ENCODE data around the gene SDE2.

Gene SDE2

GRCh38 chr1:225999227-225999911 is at the start of gene SDE2:
Gene SDE2 (minus strand): TSS chr1:225999343. CDS start chr1:225999312, 31 bp downstream.
- DNase-seq = peak; percentile 99 to 100
- Histone ChIP-seq H3K27ac (peak within 1 kb of the TSS; percentile 91 to 94), H3K4me1 (peaks cover 0 to 40% (median 26%) of the 10 kb centered on the region in 4 donors)

GRCh38 chr1:226048886-226049285 is 49.7 kb upstream of the SDE2 start:
- no peak overlapping the region for H3K27ac ChIP-seq
- H3K36me3 ChIP-seq = peaks cover 0 to 8% (median 0%) of the 10 kb centered on the region in 3 donors
- H3K9me3 ChIP-seq = no peaks in the 10 kb centered on the region
- no peaks in the 10 kb centered on the region for H3K4me1 ChIP-seq
- intact Hi-C loops (cut with DNase I; ENCODE audit: low total_unique reads) = no loop called here
- TF ChIP-seq, protein P1, sequence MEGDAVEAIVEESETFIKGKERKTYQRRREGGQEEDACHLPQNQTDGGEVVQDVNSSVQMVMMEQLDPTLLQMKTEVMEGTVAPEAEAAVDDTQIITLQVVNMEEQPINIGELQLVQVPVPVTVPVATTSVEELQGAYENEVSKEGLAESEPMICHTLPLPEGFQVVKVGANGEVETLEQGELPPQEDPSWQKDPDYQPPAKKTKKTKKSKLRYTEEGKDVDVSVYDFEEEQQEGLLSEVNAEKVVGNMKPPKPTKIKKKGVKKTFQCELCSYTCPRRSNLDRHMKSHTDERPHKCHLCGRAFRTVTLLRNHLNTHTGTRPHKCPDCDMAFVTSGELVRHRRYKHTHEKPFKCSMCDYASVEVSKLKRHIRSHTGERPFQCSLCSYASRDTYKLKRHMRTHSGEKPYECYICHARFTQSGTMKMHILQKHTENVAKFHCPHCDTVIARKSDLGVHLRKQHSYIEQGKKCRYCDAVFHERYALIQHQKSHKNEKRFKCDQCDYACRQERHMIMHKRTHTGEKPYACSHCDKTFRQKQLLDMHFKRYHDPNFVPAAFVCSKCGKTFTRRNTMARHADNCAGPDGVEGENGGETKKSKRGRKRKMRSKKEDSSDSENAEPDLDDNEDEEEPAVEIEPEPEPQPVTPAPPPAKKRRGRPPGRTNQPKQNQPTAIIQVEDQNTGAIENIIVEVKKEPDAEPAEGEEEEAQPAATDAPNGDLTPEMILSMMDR (IDR thresholded peaks at IDR 0.05) = no peak
- no peak overlapping the region for H3K4me3 ChIP-seq
- no peak for DNase-seq
- no peaks in the 10 kb centered on the region for H3K27me3 ChIP-seq

More at GRCh38 chr1:225999227-225999911, at the start of gene SDE2:
- intact Hi-C loops (cut with DNase I; ENCODE audit: low total_unique reads) = no loop called here
- peaks cover 4 to 8% (median 8%) of the 10 kb centered on the region in 3 donors for H3K36me3 ChIP-seq
- H3K4me3 ChIP-seq = peak within 1 kb of the TSS; percentile 66 to 68
- no peaks in the 10 kb centered on the region for H3K27me3 ChIP-seq
- TF ChIP-seq, protein P1 (IDR thresholded peaks at IDR 0.05) = peak in 1 of 2 experiments; percentile 6
- no peaks in the 10 kb centered on the region for H3K9me3 ChIP-seq

DNA sequence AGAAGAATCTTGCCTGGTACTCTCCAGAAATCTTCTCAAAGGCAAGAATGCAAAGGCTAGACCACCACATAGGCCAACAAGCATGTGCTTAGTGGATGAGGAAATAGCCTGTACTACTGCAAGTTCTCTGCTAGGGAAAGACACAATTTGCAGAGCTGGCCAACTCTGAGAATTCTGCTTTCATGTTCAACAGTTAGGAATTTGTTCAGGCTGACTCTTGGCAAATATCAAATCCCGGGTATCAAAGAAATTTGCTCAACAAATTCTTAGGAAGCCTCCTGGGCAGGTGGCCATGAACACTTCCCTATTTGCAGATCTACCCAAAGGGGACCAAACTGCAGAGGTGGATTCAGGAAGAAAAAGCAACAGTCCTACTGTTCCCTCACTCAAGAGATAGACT is 48.4 kb upstream of the SDE2 start:
- TF ChIP-seq, protein P1 (IDR thresholded peaks at IDR 0.05) = no peak
- H3K4me1 ChIP-seq = no peaks in the 10 kb centered on the region
- no peaks in the 10 kb centered on the region for H3K36me3 ChIP-seq
- no peak for DNase-seq
- H3K27ac ChIP-seq = no peak overlapping the region
- no peaks in the 10 kb centered on the region for H3K9me3 ChIP-seq
- H3K4me3 ChIP-seq = no peak overlapping the region
- H3K27me3 ChIP-seq = no peaks in the 10 kb centered on the region
- intact Hi-C loops (cut with DNase I; ENCODE audit: low total_unique reads) = no loop called here

- no peak overlapping the region for H3K4me3 ChIP-seq
- no peaks in the 10 kb centered on the region for H3K9me3 ChIP-seq
- DNase-seq = no peak
- no peaks in the 10 kb centered on the region for H3K36me3 ChIP-seq
- intact Hi-C loops (cut with DNase I; ENCODE audit: low total_unique reads) = no loop called here
- H3K4me1 ChIP-seq = no peaks in the 10 kb centered on the region
- no peaks in the 10 kb centered on the region for H3K27me3 ChIP-seq
- no peak overlapping the region for H3K27ac ChIP-seq
- TF ChIP-seq, protein P1 (IDR thresholded peaks at IDR 0.05) = no peak
These were observed 47.1 kb upstream of the SDE2 start for GRCh38 chr1:226046240-226046639.

GRCh38 chr1:226044514-226045101 is 45.5 kb upstream of the SDE2 start:
- H3K27ac ChIP-seq = no peak overlapping the region
- no peaks in the 10 kb centered on the region for H3K4me1 ChIP-seq
- TF ChIP-seq, protein P1 (IDR thresholded peaks at IDR 0.05) = no peak
- intact Hi-C loops (cut with DNase I; ENCODE audit: low total_unique reads) = no loop called here
- DNase-seq = no peak
- no peaks in the 10 kb centered on the region for H3K27me3 ChIP-seq
- no peaks in the 10 kb centered on the region for H3K36me3 ChIP-seq
- no peak overlapping the region for H3K4me3 ChIP-seq
- H3K9me3 ChIP-seq = no peaks in the 10 kb centered on the region

All from tibial artery (tissue), 4 donors.